H1 (cell line): ENCODE results near the gene RPL13A. TPM values are rescaled to one million over a fixed set of nuclear protein-coding genes. Genes with fewer than 3 reads are reported as not detected.

ENCODE experiments used
- CTCF ChIA-PET: fragments of 300-600 bp; sonication (Branson Sonifier 250); formaldehyde crosslinking; loops from one replicate; lab custom pipeline; 2021; ENCODE audit not compliant: partially characterized antibody; lab: Charles Lee
- POLR2A ChIA-PET: fragments of 300-600 bp; sonication (Branson Sonifier 250); formaldehyde crosslinking; loops from one replicate; lab custom pipeline; 2021; ENCODE audit warnings: inconsistent platforms; ENCODE audit not compliant: partially characterized antibody; lab: Charles Lee
- DNase-seq, 2 experiments: peaks; one replicate each; pipeline versions ENCODE4 v3.0.0 to v3.0.0-alpha.2; 2010 to 2022; ENCODE audit warnings: low spot score in 2 of 2, low read depth in 1 of 2, mixed read lengths in 1 of 2
- FAIRE-seq: peaks from 2 replicates; lab custom pipeline; 2011; peaks lifted over from hg19 to GRCh38; lab: Jason Lieb, UNC
- H2AFZ ChIP-seq: 2 replicates; pipeline ENCODE4 v1.8.1; 2012; ENCODE audit warnings: low read length, inconsistent platforms
- H2AK5ac ChIP-seq: 2 replicates; pipeline ENCODE4 v1.6.1; 2013; ENCODE audit warnings: low read depth, low read length
- H2BK120ac ChIP-seq: replicated peaks from 2 replicates; pipeline ENCODE3; 2013; ENCODE audit warnings: low read depth, low read length, inconsistent platforms
- H2BK12ac ChIP-seq: 2 replicates; pipeline ENCODE4 v1.6.1; 2013; ENCODE audit warnings: low read depth, low read length
- H2BK15ac ChIP-seq: 2 replicates; pipeline ENCODE4 v1.6.1; 2013; ENCODE audit warnings: low read length
- H2BK20ac ChIP-seq: 2 replicates; pipeline ENCODE4 v1.6.1; 2013; ENCODE audit warnings: low read length
- H2BK5ac ChIP-seq: 2 replicates; pipeline ENCODE4 v1.6.1; 2013; ENCODE audit warnings: low read depth, low read length
- H3K14ac ChIP-seq: 2 replicates; pipeline ENCODE4 v1.6.1; 2013; ENCODE audit warnings: inconsistent platforms; ENCODE audit not compliant: insufficient read length
- H3K18ac ChIP-seq: 2 replicates; pipeline ENCODE4 v1.6.1; 2013; ENCODE audit warnings: low read length; ENCODE audit errors: extremely low read depth
- H3K23ac ChIP-seq: 2 replicates; pipeline ENCODE4 v1.6.1; 2013; ENCODE audit warnings: inconsistent platforms; ENCODE audit not compliant: insufficient read length
- H3K23me2 ChIP-seq: 2 replicates; pipeline ENCODE4 v1.6.1; 2013; ENCODE audit warnings: low read depth, low read length
- H3K27ac ChIP-seq: 2 replicates; pipeline ENCODE4 v1.6.1; 2011; ENCODE audit warnings: low read depth, low read length, inconsistent platforms
- H3K27me3 ChIP-seq, 4 experiments: replicated peaks in 1 of 4; 1 replicate in 1 of 4; 2 replicates in 3 of 4; pipeline versions ENCODE4 v1.6.1 to v1.8.1; 2011 to 2013; ENCODE audit warnings: low read length in 3 of 4, mild to moderate bottlenecking in 3 of 4, inconsistent platforms in 2 of 4, mixed read lengths in 2 of 4, moderate library complexity in 1 of 4; ENCODE audit not compliant: control insufficient read depth in 3 of 4, insufficient read depth in 3 of 4; ENCODE audit errors: extremely low read depth in 1 of 4
- H3K36me3 ChIP-seq, 4 experiments: 2 replicates each; pipeline versions ENCODE4 v1.6.1 to v1.8.1; 2011 to 2013; ENCODE audit warnings: mild to moderate bottlenecking in 4 of 4, low read length in 3 of 4, moderate library complexity in 2 of 4, control low read depth in 1 of 4, inconsistent platforms in 1 of 4; ENCODE audit not compliant: insufficient read depth in 4 of 4, control insufficient read depth in 2 of 4
- H3K4ac ChIP-seq: replicated peaks from 2 replicates; pipeline ENCODE3; 2013; ENCODE audit warnings: low read length, low read depth, mixed read lengths, inconsistent platforms; ENCODE audit not compliant: insufficient read length
- H3K4me1 ChIP-seq, 4 experiments: replicated peaks in 1 of 4; 1 replicate in 1 of 4; 2 replicates in 3 of 4; pipeline versions ENCODE4 v1.6.1 to v1.8.1; 2011 to 2013; ENCODE audit warnings: low read length in 3 of 4, inconsistent platforms in 2 of 4, mixed read lengths in 1 of 4; ENCODE audit not compliant: insufficient read depth in 4 of 4, control insufficient read depth in 3 of 4
- H3K4me2 ChIP-seq, 2 experiments: 2 replicates each; pipeline versions ENCODE4 v1.6.1 to v1.8.1; 2011 to 2013; ENCODE audit warnings: low read depth in 2 of 2, low read length in 2 of 2, control low read depth in 1 of 2, inconsistent platforms in 1 of 2, mild to moderate bottlenecking in 1 of 2; ENCODE audit not compliant: insufficient read depth in 1 of 2
- H3K4me3 ChIP-seq, 4 experiments: fragments of 200-600, 300-600 bp in 1 of 4; sonication (generic), shearing (Covaris generic), sonication (Bioruptor Twin) in 1 of 4; 2 replicates each; pipeline versions ENCODE4 v1.5.1 to v1.8.1; 2011 to 2016; ENCODE audit warnings: low read length in 4 of 4, low read depth in 3 of 4, control low read depth in 2 of 4, inconsistent platforms in 2 of 4, mild to moderate bottlenecking in 2 of 4, mixed read lengths in 1 of 4, moderate library complexity in 1 of 4; ENCODE audit not compliant: insufficient read depth in 2 of 4; ENCODE audit errors: extremely low read depth in 1 of 4
- H3K56ac ChIP-seq: replicated peaks from 2 replicates; pipeline ENCODE3; 2013; ENCODE audit warnings: low read depth, mild to moderate bottlenecking, mixed read lengths, low read length, inconsistent platforms; ENCODE audit not compliant: insufficient read length
- H3K79me1 ChIP-seq: 2 replicates; pipeline ENCODE4 v1.6.1; 2013; ENCODE audit warnings: low read depth, low read length, control low read depth
- H3K79me2 ChIP-seq, 2 experiments: 2 replicates each; pipeline versions ENCODE4 v1.6.1 to v1.8.1; 2012 to 2013; ENCODE audit warnings: low read length in 2 of 2, mild to moderate bottlenecking in 2 of 2, inconsistent platforms in 1 of 2; ENCODE audit not compliant: insufficient read depth in 2 of 2, control insufficient read depth in 1 of 2
- H3K9ac ChIP-seq, 4 experiments: replicated peaks in 1 of 4; 1 replicate in 1 of 4; 2 replicates in 3 of 4; pipeline versions ENCODE4 v1.6.1 to v1.8.1; 2011 to 2013; ENCODE audit warnings: low read depth in 3 of 4, low read length in 3 of 4, control low read depth in 2 of 4, mild to moderate bottlenecking in 2 of 4, moderate library complexity in 2 of 4, inconsistent platforms in 1 of 4; ENCODE audit errors: extremely low read depth in 1 of 4
- H3K9me3 ChIP-seq, 2 experiments: 2 replicates each; pipeline versions ENCODE4 v1.6.1 to v1.8.1; 2012 to 2013; ENCODE audit warnings: mild to moderate bottlenecking in 2 of 2, moderate library complexity in 2 of 2, control low read depth in 1 of 2, inconsistent platforms in 1 of 2, low read depth in 1 of 2, low read length in 1 of 2, mixed read lengths in 1 of 2; ENCODE audit not compliant: insufficient read depth in 2 of 2
- H4K20me1 ChIP-seq, 2 experiments: replicated peaks in 1 of 2; 2 replicates each; pipeline versions ENCODE3 to v1.8.1; 2011 to 2013; ENCODE audit warnings: inconsistent platforms in 2 of 2, low read length in 2 of 2, mild to moderate bottlenecking in 1 of 2; ENCODE audit not compliant: insufficient read depth in 2 of 2, control insufficient read depth in 1 of 2
- H4K5ac ChIP-seq: 2 replicates; pipeline ENCODE4 v1.6.1; 2013; ENCODE audit warnings: low read length, low read depth, mixed read lengths, inconsistent platforms; ENCODE audit not compliant: insufficient read length
- H4K8ac ChIP-seq: 2 replicates; pipeline ENCODE4 v1.8.0; 2013; ENCODE audit warnings: mild to moderate bottlenecking, moderate library complexity, low read length, inconsistent platforms; ENCODE audit not compliant: insufficient read depth; ENCODE audit errors: extremely low read depth
- H4K91ac ChIP-seq: replicated peaks from 2 replicates; pipeline ENCODE3; 2013; ENCODE audit warnings: low read length, mixed read lengths, inconsistent platforms; ENCODE audit not compliant: insufficient read length
- CTBP2 ChIP-seq: IDR thresholded peaks from 2 replicates; pipeline ENCODE4 v1.7.0; 2011; ENCODE audit warnings: borderline replicate concordance, mild to moderate bottlenecking, moderate library complexity, mixed read lengths, low read length; ENCODE audit not compliant: insufficient read depth, insufficient read length
- HDAC2 ChIP-seq, 2 experiments: fragments of 300-600 bp in 1 of 2; sonication (generic) in 1 of 2; IDR thresholded peaks; 2 replicates each; pipeline ENCODE4 v1.6.1; 2011 to 2012; ENCODE audit warnings: low read depth in 2 of 2, low read length in 2 of 2, mild to moderate bottlenecking in 2 of 2, moderate library complexity in 2 of 2, borderline replicate concordance in 1 of 2, inconsistent platforms in 1 of 2
- JUN ChIP-seq: IDR thresholded peaks from 2 replicates; pipeline ENCODE4 v1.6.1; 2011; ENCODE audit warnings: low read depth, mild to moderate bottlenecking, improper control_type of control experiment, low read length
- PHF8 ChIP-seq: fragments of 200-600 bp; sonication (generic); conservative IDR thresholded peaks from 2 replicates; pipeline ENCODE4 v1.7.1; 2012; ENCODE audit warnings: low read depth, mild to moderate bottlenecking, inconsistent platforms, low read length, moderate library complexity
- POLR2A ChIP-seq, 2 experiments: IDR thresholded peaks; 1 replicate in 1 of 2; 2 replicates in 1 of 2; pipeline ENCODE4 v1.6.1; 2011; ENCODE audit warnings: low read depth in 2 of 2, low read length in 2 of 2, mild to moderate bottlenecking in 2 of 2; ENCODE audit errors: control extremely low read depth in 1 of 2
- SP4 ChIP-seq: IDR thresholded peaks from 2 replicates; pipeline ENCODE4 v1.6.1; 2012; ENCODE audit warnings: low read length, inconsistent platforms
- WGBS, 2 experiments: shearing (Covaris generic) in 1 of 2; methylation state at CpG; one replicate each; pipeline versions ENCODE4 v1.1.6 to v1.1.7; 2013 to 2015; ENCODE audit warnings: low lambda C conversion rate in 2 of 2, mixed read lengths in 2 of 2, inconsistent platforms in 1 of 2, low coverage in 1 of 2, missing lambda C conversion rate in 1 of 2; ENCODE audit not compliant: insufficient replicate concordance in 2 of 2, insufficient coverage in 1 of 2, insufficient read length in 1 of 2; ENCODE audit errors: extremely low coverage in 1 of 2, missing lambda C conversion rate in 1 of 2; 5-methylcytosine and 5-hydroxymethylcytosine counted together
- polyA plus RNA-seq, 7 experiments: library from polyadenylated mRNA; depleted of rRNA in 3 of 7; stranded (reverse) in 5 of 7; unstranded in 2 of 7; fragments of >200 nt in 5 of 7; fragments of 200-250 nt in 2 of 7; gene quantifications; 1 replicate in 5 of 7; 2 replicates in 1 of 7; 4 replicates in 1 of 7; pipeline versions ENCODE4 v1.2.1 to v1.2.3, GENCODE V29; 2011 to 2013; ENCODE audit warnings: missing spikeins in 2 of 7, mixed read lengths in 2 of 7
- total RNA-seq: library from RNA; stranded (reverse); fragmentation: NEBNext Ultra II Directional; extraction: Animal tissue kit (Norgen Biotek cat#: 25700); gene quantifications from 2 replicates; pipeline ENCODE4 v1.2.1, GENCODE V29; 2021

Gene RPL13A
- total and polyA plus RNA-seq, 2 of the 8 experiments (the other 6 are each of a cell fraction or from before 2014, with no cell fraction given), result 3,305 to 8,868 TPM

DNA sequence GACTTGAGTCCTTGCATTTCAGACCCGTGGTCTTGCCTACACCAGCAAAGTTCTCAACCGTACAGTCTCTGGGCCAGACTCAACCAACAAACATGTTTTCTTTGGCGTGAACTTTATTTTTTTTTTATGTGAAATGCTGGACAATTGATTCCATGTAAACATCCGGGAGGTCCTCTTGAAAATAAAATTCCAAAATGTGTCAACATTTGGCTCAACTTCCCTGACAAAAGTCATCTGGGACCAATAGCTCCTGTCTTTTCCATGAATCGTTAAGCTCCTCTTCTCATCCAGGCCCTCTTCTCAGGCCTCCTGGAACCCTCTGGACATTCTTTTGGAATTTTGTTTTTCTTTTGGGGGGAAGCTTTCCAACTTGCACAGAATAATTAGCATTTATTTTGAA is 31.6 kb upstream of the RPL13A start:
- Histone ChIP-seq H2AFZ (no peak overlapping the region), H3K23ac (no peak overlapping the region), H3K4ac (no peak overlapping the region), H2AK5ac (no peak overlapping the region), H3K36me3 (peaks cover 0 to 10% (median 0%) of the 10 kb centered on the region in 4 experiments; a peak in 3 of 8 replicates), H2BK12ac (no peak overlapping the region), H4K5ac (no peak overlapping the region), H3K4me2 (no peak overlapping the region), H3K79me1 (peaks cover under 1% of the 10 kb centered on the region; the same call in 1 of the 2 replicates), H3K27ac (no peak overlapping the region), H3K9me3 (no peaks in the 10 kb centered on the region), H3K18ac (no peak overlapping the region), H2BK15ac (no peak overlapping the region), H4K91ac (no peak overlapping the region), H3K27me3 (no peaks in the 10 kb centered on the region), H4K8ac (no peak overlapping the region), H3K23me2 (peaks cover 4% of the 10 kb centered on the region), H3K79me2 (peaks cover 0 to 14% of the 10 kb centered on the region in 2 experiments; a peak in 2 of 4 replicates), H3K56ac (no peak overlapping the region), H4K20me1 (no peaks in the 10 kb centered on the region), H3K9ac (no peak overlapping the region), H2BK120ac (no peak overlapping the region), H2BK5ac (no peak overlapping the region)
- FAIRE-seq (no peak), DNase-seq (no peak)
- WGBS, 2 experiments, result 88% methylated on average over 5 of the region's 5 CpGs; no CpG with 5 or more reads in 1 of the 2 experiments
- CTCF ChIA-PET, result interaction anchor here (0.6 to 2.4 kb wide), 6 partner anchors 10 to 665 kb away, joined by 3 to 9 read pairs (median 4); partner anchors contain the start of gene FLT3LG
- POLR2A ChIA-PET, result interaction anchor here (0.7 to 1.0 kb wide), 2 partner anchors 105 to 346 kb away, joined by 3 to 5 read pairs; no protein-coding TSS in a partner anchor
- no peak for TF ChIP-seq JUN
- 0 out of 3 replicates have a peak, but pooled peaks of 1 of the 2 experiments have one; percentile 10 for TF ChIP-seq POLR2A (IDR thresholded peaks at IDR 0.05; ENCODE audit: control extremely low read depth in 1 of 2, low read depth in 2 of 2, low read length in 2 of 2)
- no peak for TF ChIP-seq SP4
- TF ChIP-seq HDAC2 (IDR thresholded peaks at IDR 0.05; ENCODE audit: borderline replicate concordance in 1 of 2, low read depth in 2 of 2, low read length in 2 of 2), result no peak
- TF ChIP-seq CTBP2, result no peak
- no peak for TF ChIP-seq PHF8
- TF ChIP-seq, all 59 proteins: peak for 1
- Histone ChIP-seq H3K14ac (no peak overlapping the region), H2BK20ac (no peak overlapping the region), H3K4me1 (peaks cover 0 to under 1% (median 0%) of the 10 kb centered on the region in 4 experiments; a peak in 2 of 7 replicates), H3K4me3 (no peak overlapping the region)
